GM12873 (cell line): ENCODE data around the gene MEGF9.

ENCODE experiments used
- TF ChIP-seq, protein P1 (sequence below): IDR thresholded peaks from 2 replicates; pipeline ENCODE4 v1.5.1; 2012; ENCODE audit warnings: low read depth, mild to moderate bottlenecking, moderate library complexity, low read length, control low read depth; ENCODE audit not compliant: insufficient read depth; ENCODE audit errors: missing control alignments

MEGF9 gene

GRCh38 chr9:120740132-120740531 lies 25.9 kb upstream of the MEGF9 start:
- TF ChIP-seq, protein P1, sequence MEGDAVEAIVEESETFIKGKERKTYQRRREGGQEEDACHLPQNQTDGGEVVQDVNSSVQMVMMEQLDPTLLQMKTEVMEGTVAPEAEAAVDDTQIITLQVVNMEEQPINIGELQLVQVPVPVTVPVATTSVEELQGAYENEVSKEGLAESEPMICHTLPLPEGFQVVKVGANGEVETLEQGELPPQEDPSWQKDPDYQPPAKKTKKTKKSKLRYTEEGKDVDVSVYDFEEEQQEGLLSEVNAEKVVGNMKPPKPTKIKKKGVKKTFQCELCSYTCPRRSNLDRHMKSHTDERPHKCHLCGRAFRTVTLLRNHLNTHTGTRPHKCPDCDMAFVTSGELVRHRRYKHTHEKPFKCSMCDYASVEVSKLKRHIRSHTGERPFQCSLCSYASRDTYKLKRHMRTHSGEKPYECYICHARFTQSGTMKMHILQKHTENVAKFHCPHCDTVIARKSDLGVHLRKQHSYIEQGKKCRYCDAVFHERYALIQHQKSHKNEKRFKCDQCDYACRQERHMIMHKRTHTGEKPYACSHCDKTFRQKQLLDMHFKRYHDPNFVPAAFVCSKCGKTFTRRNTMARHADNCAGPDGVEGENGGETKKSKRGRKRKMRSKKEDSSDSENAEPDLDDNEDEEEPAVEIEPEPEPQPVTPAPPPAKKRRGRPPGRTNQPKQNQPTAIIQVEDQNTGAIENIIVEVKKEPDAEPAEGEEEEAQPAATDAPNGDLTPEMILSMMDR: no peak

GRCh38 chr9:120737416-120738165 lies 23.3 kb upstream of the MEGF9 start:
- TF ChIP-seq, protein P1: no peak

- TF ChIP-seq, protein P1: no peak
Observed at GRCh38 chr9:120736881-120737280, 22.6 kb upstream of the MEGF9 start.

- TF ChIP-seq, protein P1: no peak
Observed at GRCh38 chr9:120735415-120736126, 21.3 kb upstream of the MEGF9 start.

GRCh38 chr9:120734607-120735410 lies 20.5 kb upstream of the MEGF9 start:
- TF ChIP-seq, protein P1: no peak

DNA sequence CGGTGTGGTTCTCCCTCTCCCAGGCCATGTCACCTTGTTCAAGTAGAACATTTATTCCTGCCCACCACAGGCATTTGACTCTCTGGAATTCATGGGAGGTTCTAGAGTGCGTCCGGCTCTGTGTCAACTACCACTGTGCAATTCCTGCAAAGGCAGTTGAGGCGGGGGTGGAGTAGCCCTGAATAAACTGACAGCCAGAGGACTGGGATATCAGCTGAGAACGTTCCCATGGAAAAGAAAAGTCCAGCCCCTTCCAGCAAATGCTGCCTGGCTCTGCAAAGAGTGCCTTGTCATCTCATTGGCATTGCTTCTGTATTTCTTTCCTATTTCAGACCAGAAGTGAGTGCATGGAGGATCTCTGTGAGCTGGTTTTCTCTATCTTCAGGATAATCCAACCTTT lies 18.9 kb upstream of the MEGF9 start:
- TF ChIP-seq, protein P1: no peak
